Measurements from ENCODE around the gene MYZAP.

GRCh38 chr15:57557810-57558209 lies 33.9 kb upstream of the MYZAP start:
- no peak for TF ChIP-seq CTCF (IDR thresholded peaks at IDR 0.05)
- TF ChIP-seq POLR2A (IDR thresholded peaks at IDR 0.05), result no peak

Measured in heart left ventricle (tissue), 13 donors.